Tibial nerve (tissue), 4 donors: ENCODE results near the gene TRIM28. TPM values are rescaled to one million over a fixed set of nuclear protein-coding genes. Genes with fewer than 3 reads are reported as not detected.

Experiments
- DNase-seq, 2 donors: peaks; one replicate each; pipeline ENCODE4 v3.0.0-alpha.2; 2019; ENCODE audit warnings: low spot score in 2 of 2
- H3K27ac ChIP-seq, 4 donors: fragments of 200-600 bp; sonication (generic) in 3 of 4; one replicate each; pipeline ENCODE4 v1.5.1; 2017 to 2019; ENCODE audit warnings: mild to moderate bottlenecking in 1 of 4
- H3K27me3 ChIP-seq, 2 donors: fragments of 200-600 bp; sonication (generic) in 1 of 2; one replicate each; pipeline versions ENCODE4 v1.5.1 to v1.6.0; 2017 to 2019
- H3K36me3 ChIP-seq, 3 donors: fragments of 200-600 bp; sonication (generic); one replicate each; pipeline ENCODE4 v1.5.1; 2018 to 2019
- H3K4me1 ChIP-seq, 4 donors: fragments of 200-600 bp; sonication (generic) in 3 of 4; one replicate each; pipeline ENCODE4 v1.5.1; 2017 to 2019
- H3K4me3 ChIP-seq, 4 donors: fragments of 200-600 bp; sonication (generic) in 3 of 4; one replicate each; pipeline ENCODE4 v1.5.1; 2017 to 2019; ENCODE audit warnings: mild to moderate bottlenecking in 1 of 4, moderate library complexity in 1 of 4
- H3K9me3 ChIP-seq, 4 donors: fragments of 200-600 bp; sonication (generic) in 3 of 4; one replicate each; pipeline ENCODE4 v1.5.1; 2017 to 2019
- EP300 ChIP-seq, 2 donors: sonication (generic); formaldehyde crosslinking; IDR thresholded peaks; one replicate each; pipeline ENCODE4 v1.6.1; 2017; ENCODE audit warnings: antibody characterized with exemption in 2 of 2, mild to moderate bottlenecking in 1 of 2
- POLR2A ChIP-seq, 2 donors: fragments of 450-650 bp; IDR thresholded peaks; one replicate each; pipeline ENCODE4 v1.6.1; 2017; ENCODE audit warnings: antibody characterized with exemption in 2 of 2, mild to moderate bottlenecking in 2 of 2, moderate library complexity in 2 of 2
- WGBS, 2 donors: methylation state at CpG; one replicate each; pipeline ENCODE4 v1.1.5; 2018; 5-methylcytosine and 5-hydroxymethylcytosine counted together
- total RNA-seq, 4 donors: library from RNA; depleted of rRNA; stranded (reverse); fragments of >200 nt; gene quantifications; one replicate each; pipeline ENCODE4 v1.1.0, GENCODE V29; 2016
- TF ChIP-seq, protein P1 (sequence below), 5 experiments: fragments of 200-600 bp in 3 of 5; fragments of 450-650 bp in 2 of 5; sonication (generic) in 3 of 5; IDR thresholded peaks; one replicate each; pipeline ENCODE4 v1.5.1; 2016 to 2019; ENCODE audit warnings: antibody characterized with exemption in 5 of 5, mild to moderate bottlenecking in 3 of 5, moderate library complexity in 2 of 5

TRIM28 gene
- total RNA-seq, 4 donors from 2014 or later, result 136 to 299 (median 159) TPM

DNA sequence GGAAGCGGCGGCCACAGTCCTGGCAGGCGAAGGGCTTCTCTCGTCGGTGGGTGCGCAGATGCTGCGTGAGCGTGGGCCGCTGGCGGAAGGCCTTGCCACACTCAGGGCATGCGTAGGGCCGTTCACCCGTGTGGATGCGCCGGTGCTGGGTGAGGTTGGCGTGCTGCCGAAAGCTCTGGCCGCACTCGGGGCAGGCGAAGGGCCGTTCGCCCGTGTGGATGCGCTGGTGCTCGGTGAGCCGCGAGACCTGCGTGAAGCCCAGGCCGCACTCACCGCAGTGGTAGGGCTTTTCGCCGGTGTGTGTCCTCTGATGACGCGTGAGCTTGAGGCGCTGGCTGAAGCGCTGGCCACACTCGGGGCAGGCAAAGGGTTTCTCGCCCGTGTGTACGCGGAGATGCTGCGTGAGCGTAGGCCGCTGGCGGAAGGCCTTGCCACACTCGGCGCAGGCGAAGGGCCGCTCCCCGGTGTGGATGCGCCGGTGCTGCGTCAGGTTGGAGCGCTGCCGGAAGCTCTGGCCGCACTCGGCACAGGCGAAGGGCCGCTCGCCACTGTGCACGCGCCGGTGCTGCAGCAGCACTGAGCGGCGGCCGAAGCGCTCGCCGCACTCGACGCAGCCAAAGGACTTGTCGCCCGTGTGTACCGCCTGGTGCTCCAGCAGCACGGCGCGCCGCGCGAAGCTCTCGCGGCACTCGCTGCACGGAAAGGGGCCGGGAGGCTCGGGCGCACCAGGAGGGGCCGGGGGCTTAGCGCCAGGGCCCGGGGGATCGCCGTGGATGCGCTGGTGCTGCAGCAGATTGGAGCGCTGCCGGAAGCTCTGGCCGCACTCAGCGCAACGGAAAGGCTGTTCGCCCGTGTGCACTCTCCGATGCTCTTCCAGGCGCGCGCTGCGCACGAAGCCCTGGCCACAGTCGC, 18.5 kb downstream of the TRIM28 start:
- no peaks in the 10 kb centered on the region for H3K9me3 ChIP-seq
- H3K4me3 ChIP-seq, result peak overlapping the region; percentile 21 to 52 (median 35)
- H3K4me1 ChIP-seq, result peaks cover 0 to 46% (median 29%) of the 10 kb centered on the region in 4 donors
- H3K27ac ChIP-seq, result peak overlapping the region in 2 of 4 donors; percentile 42 to 59
- H3K36me3 ChIP-seq, result peaks cover 0 to 22% (median 0%) of the 10 kb centered on the region in 3 donors
- DNase-seq, result no peak
- TF ChIP-seq, protein P1, sequence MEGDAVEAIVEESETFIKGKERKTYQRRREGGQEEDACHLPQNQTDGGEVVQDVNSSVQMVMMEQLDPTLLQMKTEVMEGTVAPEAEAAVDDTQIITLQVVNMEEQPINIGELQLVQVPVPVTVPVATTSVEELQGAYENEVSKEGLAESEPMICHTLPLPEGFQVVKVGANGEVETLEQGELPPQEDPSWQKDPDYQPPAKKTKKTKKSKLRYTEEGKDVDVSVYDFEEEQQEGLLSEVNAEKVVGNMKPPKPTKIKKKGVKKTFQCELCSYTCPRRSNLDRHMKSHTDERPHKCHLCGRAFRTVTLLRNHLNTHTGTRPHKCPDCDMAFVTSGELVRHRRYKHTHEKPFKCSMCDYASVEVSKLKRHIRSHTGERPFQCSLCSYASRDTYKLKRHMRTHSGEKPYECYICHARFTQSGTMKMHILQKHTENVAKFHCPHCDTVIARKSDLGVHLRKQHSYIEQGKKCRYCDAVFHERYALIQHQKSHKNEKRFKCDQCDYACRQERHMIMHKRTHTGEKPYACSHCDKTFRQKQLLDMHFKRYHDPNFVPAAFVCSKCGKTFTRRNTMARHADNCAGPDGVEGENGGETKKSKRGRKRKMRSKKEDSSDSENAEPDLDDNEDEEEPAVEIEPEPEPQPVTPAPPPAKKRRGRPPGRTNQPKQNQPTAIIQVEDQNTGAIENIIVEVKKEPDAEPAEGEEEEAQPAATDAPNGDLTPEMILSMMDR (IDR thresholded peaks at IDR 0.05), result no peak
- TF ChIP-seq EP300 (IDR thresholded peaks at IDR 0.05) (peak in 1 of 2 donors; percentile 53), POLR2A (IDR thresholded peaks at IDR 0.05) (no peak)
- peaks cover 0 to 12% of the 10 kb centered on the region in 2 donors for H3K27me3 ChIP-seq
- 2 to 15% methylated on average over 11 to 50 of the region's 107 CpGs for WGBS, 2 donors

DNA sequence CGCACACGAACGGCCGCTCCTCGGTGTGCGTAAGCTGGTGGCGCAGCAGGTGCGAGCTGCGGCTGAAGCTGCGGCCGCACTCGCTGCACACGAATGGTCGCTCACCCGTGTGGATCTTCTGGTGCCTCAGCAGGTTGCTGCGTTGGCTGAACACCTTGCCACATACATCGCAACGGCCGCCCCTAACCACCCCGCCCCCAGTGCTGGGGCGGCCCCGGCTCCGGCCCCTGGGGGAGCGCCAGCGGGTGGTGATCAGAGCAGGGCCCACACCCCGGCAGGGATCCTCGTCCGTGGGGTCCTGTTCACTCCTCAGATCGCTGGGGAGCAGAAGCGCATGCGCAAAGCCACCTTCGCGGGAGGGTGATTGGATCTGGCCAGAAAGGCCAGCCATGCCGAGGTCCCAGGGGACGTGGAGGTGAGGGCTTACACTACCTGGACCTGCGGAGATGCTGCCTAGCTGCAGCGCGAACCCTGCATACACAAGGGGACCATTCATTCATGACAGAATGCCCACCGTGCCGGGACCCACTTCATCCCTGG, 19.2 kb downstream of the TRIM28 start:
- TF ChIP-seq POLR2A (IDR thresholded peaks at IDR 0.05) (no peak), EP300 (IDR thresholded peaks at IDR 0.05) (no peak)
- TF ChIP-seq, protein P1 (IDR thresholded peaks at IDR 0.05), result no peak
- Histone ChIP-seq H3K27ac (peak overlapping the region in 1 of 4 donors; percentile 59), H3K9me3 (no peaks in the 10 kb centered on the region), H3K4me3 (peak overlapping the region; percentile 21 to 52 (median 35)), H3K36me3 (peaks cover 0 to 29% (median 0%) of the 10 kb centered on the region in 3 donors), H3K4me1 (peaks cover 0 to 43% (median 26%) of the 10 kb centered on the region in 4 donors), H3K27me3 (peaks cover 0 to 12% of the 10 kb centered on the region in 2 donors)
- DNase-seq, result no peak
- 7 to 9% methylated on average over 11 to 25 of the region's 40 CpGs for WGBS, 2 donors

DNA sequence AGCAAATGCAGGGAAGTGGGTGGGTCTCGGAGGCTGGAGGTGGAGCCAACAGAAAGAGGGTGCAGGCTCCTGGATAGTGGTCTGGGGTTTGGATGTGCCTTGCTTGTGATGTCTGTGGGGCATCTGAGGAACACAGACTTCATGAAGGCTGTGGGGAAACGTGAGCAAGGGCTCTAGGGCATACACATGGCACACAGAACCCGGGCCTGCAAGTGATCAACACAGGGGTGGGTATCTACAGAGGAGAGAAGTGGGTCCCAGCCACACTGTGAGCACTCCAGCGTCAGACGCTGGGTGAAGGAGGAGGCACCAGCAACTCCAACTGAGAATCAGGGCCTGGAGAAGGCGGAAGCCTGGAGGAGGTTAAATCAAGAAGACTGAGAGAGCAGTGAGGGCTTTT, 20.0 kb downstream of the TRIM28 start:
- Histone ChIP-seq H3K9me3 (no peaks in the 10 kb centered on the region), H3K36me3 (peaks cover 0 to 34% (median 0%) of the 10 kb centered on the region in 3 donors), H3K27me3 (peaks cover 0 to 12% of the 10 kb centered on the region in 2 donors), H3K4me1 (peaks cover 0 to 43% (median 26%) of the 10 kb centered on the region in 4 donors), H3K27ac (no peak overlapping the region), H3K4me3 (no peak overlapping the region)
- TF ChIP-seq EP300 (IDR thresholded peaks at IDR 0.05), result no peak
- TF ChIP-seq, protein P1 (IDR thresholded peaks at IDR 0.05), result no peak
- TF ChIP-seq POLR2A (IDR thresholded peaks at IDR 0.05), result no peak
- no peak for DNase-seq
- whole genome bisulfite sequencing, 2 donors, result 68 to 74% methylated on average over 6 of the region's 6 CpGs

DNA sequence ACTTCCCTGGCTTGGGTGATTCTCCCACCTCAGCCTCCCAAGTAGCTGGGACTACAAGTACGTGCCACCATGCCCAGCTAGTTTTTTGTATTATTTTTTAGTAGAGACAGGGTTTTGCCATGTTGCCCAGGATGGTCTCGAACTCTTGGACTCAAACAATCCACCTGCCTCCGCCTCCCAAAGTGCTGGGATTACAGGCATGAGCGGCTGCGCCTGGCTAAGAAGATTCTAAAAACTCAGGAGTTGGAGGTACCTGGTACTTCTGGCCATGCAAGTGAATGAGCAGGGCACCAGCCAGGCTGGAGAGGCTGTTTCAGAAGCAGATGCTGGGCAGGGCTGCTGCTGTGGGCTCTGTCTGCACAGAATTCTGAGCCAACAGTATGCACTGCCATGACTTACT, 23.1 kb downstream of the TRIM28 start:
- Histone ChIP-seq H3K36me3 (peaks cover 0 to 60% (median 0%) of the 10 kb centered on the region in 3 donors), H3K27ac (no peak overlapping the region), H3K27me3 (peaks cover 0 to 2% of the 10 kb centered on the region in 2 donors), H3K9me3 (no peaks in the 10 kb centered on the region), H3K4me3 (no peak overlapping the region), H3K4me1 (peaks cover 0 to 24% (median 18%) of the 10 kb centered on the region in 4 donors)
- WGBS, 2 donors, result 92 to 93% methylated on average over 5 of the region's 5 CpGs
- DNase-seq, result peak in 1 of 2 donors; percentile 8
- TF ChIP-seq, protein P1 (IDR thresholded peaks at IDR 0.05), result no peak
- TF ChIP-seq EP300 (IDR thresholded peaks at IDR 0.05) (no peak), POLR2A (IDR thresholded peaks at IDR 0.05) (no peak)
